Neuronal stem cell (in vitro differentiated cells): ENCODE data around the gene NFS1.

ENCODE experiments used
- DNase-seq: peaks from one replicate; pipeline ENCODE4 v3.0.0-alpha.2; 2013; ENCODE audit warnings: low spot score
- H2AFZ ChIP-seq: one replicate; pipeline ENCODE4 v1.6.1; 2013; ENCODE audit warnings: mild to moderate bottlenecking, low read length, inconsistent platforms
- H2AK5ac ChIP-seq: 2 replicates; pipeline ENCODE4 v1.6.1; 2013; ENCODE audit warnings: low read depth, mild to moderate bottlenecking, inconsistent platforms, low read length, moderate library complexity, mixed read lengths
- H2BK120ac ChIP-seq: 2 replicates; pipeline ENCODE4 v1.6.1; 2013; ENCODE audit warnings: low read depth, mild to moderate bottlenecking, inconsistent platforms, low read length, moderate library complexity, mixed read lengths
- H2BK12ac ChIP-seq: one replicate; pipeline ENCODE4 v1.6.1; 2013; ENCODE audit warnings: low read length, inconsistent platforms
- H2BK15ac ChIP-seq: 2 replicates; pipeline ENCODE4 v1.6.1; 2013; ENCODE audit warnings: mild to moderate bottlenecking, low read length, inconsistent platforms, mixed read lengths
- H2BK5ac ChIP-seq: one replicate; pipeline ENCODE4 v1.6.1; 2013; ENCODE audit warnings: inconsistent platforms, mild to moderate bottlenecking, low read length, moderate library complexity
- H3K14ac ChIP-seq: one replicate; pipeline ENCODE4 v1.6.1; 2013; ENCODE audit warnings: low read length, inconsistent platforms
- H3K18ac ChIP-seq: 2 replicates; pipeline ENCODE4 v1.6.1; 2013; ENCODE audit warnings: low read length, inconsistent platforms
- H3K23ac ChIP-seq: 2 replicates; pipeline ENCODE4 v1.6.1; 2013; ENCODE audit warnings: low read depth, mild to moderate bottlenecking, mixed read lengths, low read length, inconsistent platforms; ENCODE audit not compliant: poor library complexity
- H3K27ac ChIP-seq: replicated peaks from 3 replicates; pipeline ENCODE4 v1.5.1; 2013; ENCODE audit warnings: low read length, inconsistent platforms
- H3K27me3 ChIP-seq, 3 experiments: 2 replicates each; pipeline ENCODE4 v1.6.1; 2013; ENCODE audit warnings: low read length in 3 of 3, mild to moderate bottlenecking in 2 of 3, inconsistent platforms in 1 of 3, low read depth in 1 of 3, mixed read lengths in 1 of 3, moderate library complexity in 1 of 3; ENCODE audit not compliant: control insufficient read depth in 3 of 3, insufficient read depth in 3 of 3
- H3K36me3 ChIP-seq, 2 donors: replicated peaks in 1 of 2; 2 replicates each; pipeline ENCODE4 v1.6.1; 2013; ENCODE audit warnings: low read length in 2 of 2; ENCODE audit not compliant: control insufficient read depth in 2 of 2, insufficient read depth in 2 of 2
- H3K4ac ChIP-seq: 2 replicates; pipeline ENCODE4 v1.6.1; 2013; ENCODE audit warnings: inconsistent platforms, mild to moderate bottlenecking, low read length, moderate library complexity
- H3K4me1 ChIP-seq, 2 donors: 1 replicate in 1 of 2; 2 replicates in 1 of 2; pipeline ENCODE4 v1.6.1; 2013; ENCODE audit warnings: low read length in 2 of 2, low read depth in 1 of 2; ENCODE audit not compliant: control insufficient read depth in 2 of 2, insufficient read depth in 1 of 2
- H3K4me2 ChIP-seq: one replicate; pipeline ENCODE4 v1.6.1; 2013; ENCODE audit warnings: mild to moderate bottlenecking, low read length, inconsistent platforms; ENCODE audit not compliant: insufficient read depth, poor library complexity, severe bottlenecking
- H3K4me3 ChIP-seq, 2 donors: 2 replicates each; pipeline ENCODE4 v1.5.1; 2013; ENCODE audit warnings: low read length in 2 of 2, mild to moderate bottlenecking in 2 of 2, inconsistent platforms in 1 of 2, moderate library complexity in 1 of 2
- H3K79me1 ChIP-seq: one replicate; pipeline ENCODE4 v1.6.1; 2013; ENCODE audit warnings: low read depth, mild to moderate bottlenecking, inconsistent platforms, low read length, moderate library complexity
- H3K9ac ChIP-seq: one replicate; pipeline ENCODE4 v1.6.1; 2013; ENCODE audit warnings: mild to moderate bottlenecking, low read depth, low read length, inconsistent platforms; ENCODE audit not compliant: poor library complexity
- H3K9me3 ChIP-seq, 2 donors: replicated peaks in 1 of 2; 2 replicates each; pipeline versions ENCODE3 to v1.6.1; 2013; ENCODE audit warnings: low read length in 2 of 2, mild to moderate bottlenecking in 2 of 2, inconsistent platforms in 1 of 2, low read depth in 1 of 2, mixed read lengths in 1 of 2, moderate library complexity in 1 of 2; ENCODE audit not compliant: control insufficient read depth in 2 of 2, insufficient read depth in 1 of 2
- H4K8ac ChIP-seq: one replicate; pipeline ENCODE4 v1.6.1; 2013; ENCODE audit warnings: low read depth, mild to moderate bottlenecking, inconsistent platforms, low read length, moderate library complexity
- H4K91ac ChIP-seq: one replicate; pipeline ENCODE4 v1.6.1; 2013; ENCODE audit warnings: low read length, low read depth, mild to moderate bottlenecking, inconsistent platforms; ENCODE audit not compliant: poor library complexity
- WGBS, 2 donors: extraction: QIAGEN DNeasy Blood & Tissue Kit; methylation state at CpG; one replicate each; pipeline ENCODE4 v1.1.7; 2013; ENCODE audit warnings: missing lambda C conversion rate in 2 of 2, mixed read lengths in 1 of 2; ENCODE audit not compliant: insufficient read length in 2 of 2, insufficient replicate concordance in 1 of 2; ENCODE audit errors: extremely low coverage in 2 of 2; 5-methylcytosine and 5-hydroxymethylcytosine counted together

Gene NFS1

DNA sequence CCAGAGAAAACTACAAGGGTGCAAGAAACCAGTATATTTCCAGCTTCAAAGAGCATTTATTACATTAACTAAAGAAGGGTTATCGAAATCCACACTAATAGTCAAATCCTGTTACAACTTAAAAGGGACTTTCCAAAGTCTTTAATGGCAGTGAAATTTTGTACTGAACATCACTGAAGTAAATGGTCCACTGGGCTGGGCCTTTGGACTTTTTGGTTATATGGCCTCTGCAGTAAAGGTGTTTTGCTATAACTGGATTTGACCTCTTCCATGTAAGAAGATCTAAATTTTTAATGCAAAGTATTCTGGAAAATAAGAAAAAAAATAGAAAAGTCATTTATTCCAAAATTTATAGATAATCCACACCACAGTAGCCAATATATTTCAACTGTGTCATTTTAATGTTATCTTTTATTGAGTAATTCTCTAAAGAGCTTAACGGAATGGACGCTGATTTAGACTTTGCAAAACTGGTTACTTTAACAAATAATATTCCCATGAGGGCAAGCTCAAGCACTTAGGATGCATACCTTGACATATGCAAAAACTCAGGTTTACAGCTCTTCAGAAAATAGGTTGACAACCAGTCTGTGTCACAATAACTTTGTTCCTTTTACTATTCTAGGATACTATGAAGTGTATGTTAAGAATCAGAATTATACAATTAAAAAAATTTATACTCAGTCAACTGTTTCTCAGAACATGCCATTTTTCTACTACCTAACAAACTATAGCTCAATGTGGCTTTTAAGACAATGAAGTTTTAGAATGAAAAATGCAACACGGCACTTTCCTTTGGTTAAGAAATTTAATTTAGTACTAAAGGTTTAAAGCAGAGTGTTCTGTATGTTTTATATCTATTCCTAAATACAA lies 35.9 kb upstream of the NFS1 start:
- H2AFZ ChIP-seq, result no peak overlapping the region
- H4K8ac ChIP-seq, result no peak overlapping the region
- H3K4me1 ChIP-seq, result peaks cover 2 to 3% of the 10 kb centered on the region in 2 donors
- no peak overlapping the region for H2BK5ac ChIP-seq
- H3K9ac ChIP-seq, result no peak overlapping the region
- H3K4me2 ChIP-seq, result no peak overlapping the region
- peaks cover 0 to 7% of the 10 kb centered on the region in 2 donors for H3K9me3 ChIP-seq
- H3K27ac ChIP-seq, result no peak overlapping the region
- no peak overlapping the region for H2BK15ac ChIP-seq
- no peaks in the 10 kb centered on the region for H3K27me3 ChIP-seq
- no peak overlapping the region for H3K14ac ChIP-seq
- no peak overlapping the region for H2BK120ac ChIP-seq
- H3K4me3 ChIP-seq, result no peak overlapping the region
- no peak overlapping the region for H3K23ac ChIP-seq
- H3K36me3 ChIP-seq, result peaks cover 29 to 100% of the 10 kb centered on the region in 2 donors
- H3K79me1 ChIP-seq, result peaks cover 4% of the 10 kb centered on the region
- H2BK12ac ChIP-seq, result no peak overlapping the region
- no peak for DNase-seq
- no peak overlapping the region for H2AK5ac ChIP-seq
- WGBS, 2 donors, result no CpG with 5 or more reads among the region's 4 CpGs
- no peak overlapping the region for H4K91ac ChIP-seq
- H3K4ac ChIP-seq, result no peak overlapping the region
- no peak overlapping the region for H3K18ac ChIP-seq

GRCh38 chr20:35734374-35734773 lies 35.2 kb upstream of the NFS1 start:
- no peak overlapping the region for H2AFZ ChIP-seq
- no peak overlapping the region for H3K18ac ChIP-seq
- peaks cover 32 to 100% of the 10 kb centered on the region in 2 donors for H3K36me3 ChIP-seq
- H3K9me3 ChIP-seq, result peaks cover 0 to 7% of the 10 kb centered on the region in 2 donors
- no peak overlapping the region for H2AK5ac ChIP-seq
- H4K91ac ChIP-seq, result no peak overlapping the region
- H3K4ac ChIP-seq, result no peak overlapping the region
- H3K27me3 ChIP-seq, result no peaks in the 10 kb centered on the region
- no peak for DNase-seq
- no peak overlapping the region for H3K27ac ChIP-seq
- peaks cover 4% of the 10 kb centered on the region for H3K79me1 ChIP-seq
- no peak overlapping the region for H2BK5ac ChIP-seq
- H2BK12ac ChIP-seq, result no peak overlapping the region
- H3K4me3 ChIP-seq, result no peak overlapping the region
- no peak overlapping the region for H3K4me2 ChIP-seq
- H3K9ac ChIP-seq, result no peak overlapping the region
- no peak overlapping the region for H2BK120ac ChIP-seq
- H2BK15ac ChIP-seq, result no peak overlapping the region
- H4K8ac ChIP-seq, result no peak overlapping the region
- H3K14ac ChIP-seq, result no peak overlapping the region
- no peak overlapping the region for H3K23ac ChIP-seq
- H3K4me1 ChIP-seq, result peaks cover 0 to 2% of the 10 kb centered on the region in 2 donors

- Histone ChIP-seq H4K8ac (no peak overlapping the region), H2AFZ (no peak overlapping the region), H4K91ac (no peak overlapping the region), H3K9ac (no peak overlapping the region), H2BK120ac (no peak overlapping the region), H3K36me3 (peaks cover 28 to 99% of the 10 kb centered on the region in 2 donors), H3K23ac (no peak overlapping the region), H3K4me1 (no peaks in the 10 kb centered on the region), H2BK5ac (no peak overlapping the region), H3K14ac (no peak overlapping the region), H2AK5ac (no peak overlapping the region), H2BK15ac (no peak overlapping the region), H3K27ac (no peak overlapping the region), H3K79me1 (peaks cover 1% of the 10 kb centered on the region), H3K4me3 (no peak overlapping the region), H3K4ac (no peak overlapping the region), H2BK12ac (no peak overlapping the region), H3K27me3 (no peaks in the 10 kb centered on the region), H3K18ac (no peak overlapping the region), H3K9me3 (no peaks in the 10 kb centered on the region), H3K4me2 (no peak overlapping the region)
- no peak for DNase-seq
- WGBS, 2 donors, result no CpG with 5 or more reads among the region's 1 CpG
These were observed 33.5 kb upstream of the NFS1 start for GRCh38 chr20:35732644-35732982.

DNA sequence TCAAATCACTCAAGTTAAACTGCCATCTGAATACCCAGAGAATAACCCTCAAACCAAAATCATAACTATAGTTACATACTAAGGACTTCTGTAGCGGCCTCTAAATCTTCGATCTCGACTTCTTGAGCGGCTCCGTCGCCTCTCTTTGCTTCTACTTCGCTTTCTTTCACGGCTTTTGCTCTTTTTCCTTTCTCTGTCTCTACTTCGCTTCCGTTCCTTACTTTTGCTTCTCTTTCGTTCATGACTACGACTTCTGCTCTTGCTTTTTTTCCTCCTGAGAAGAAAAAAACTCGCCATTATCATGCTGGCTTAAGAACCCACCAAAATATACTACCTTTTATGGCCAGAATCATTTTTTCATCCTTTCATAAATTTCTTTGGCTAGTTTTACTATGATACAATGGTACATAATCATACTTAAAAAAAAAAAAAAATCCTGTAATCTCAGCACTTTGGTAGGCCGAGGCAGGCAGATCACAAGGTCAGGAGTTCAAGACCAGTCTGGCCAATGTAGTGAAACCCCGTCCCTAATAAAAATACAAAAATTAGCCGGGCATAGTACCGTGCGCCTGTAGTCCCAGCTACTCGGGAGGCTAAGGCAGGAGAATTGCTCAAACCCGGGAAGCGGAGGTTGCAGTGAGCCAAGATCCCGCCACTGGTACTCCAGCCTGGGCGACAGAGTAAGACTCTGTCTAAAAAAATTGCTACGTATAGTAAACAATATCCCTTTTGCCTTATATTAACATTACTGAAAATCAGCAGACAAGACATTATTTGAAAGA lies 32.9 kb upstream of the NFS1 start:
- Histone ChIP-seq H3K4me1 (no peaks in the 10 kb centered on the region), H3K36me3 (peaks cover 27 to 98% of the 10 kb centered on the region in 2 donors), H3K27ac (no peak overlapping the region), H4K8ac (no peak overlapping the region), H3K4me2 (no peak overlapping the region), H2BK12ac (no peak overlapping the region), H3K23ac (no peak overlapping the region), H3K4me3 (no peak overlapping the region), H2BK15ac (no peak overlapping the region), H2BK5ac (no peak overlapping the region), H3K27me3 (no peaks in the 10 kb centered on the region), H2AK5ac (no peak overlapping the region), H3K9ac (no peak overlapping the region), H2BK120ac (no peak overlapping the region), H3K18ac (no peak overlapping the region), H4K91ac (no peak overlapping the region), H3K9me3 (no peaks in the 10 kb centered on the region), H3K14ac (no peak overlapping the region), H3K79me1 (peaks cover 1% of the 10 kb centered on the region), H3K4ac (no peak overlapping the region), H2AFZ (no peak overlapping the region)
- no CpG with 5 or more reads among the region's 24 CpGs for WGBS, 2 donors
- DNase-seq, result no peak
